ENCODE data around the gene G6PC2.

Gene G6PC2

GRCh38 chr2:168951871-168952270, 50.8 kb downstream of the G6PC2 start:
- H3K36me3 ChIP-seq (ENCODE audit: insufficient read depth, insufficient read length, low read length): no peaks in the 10 kb centered on the region
- H3K27me3 ChIP-seq (ENCODE audit: insufficient read depth, insufficient read length): no peaks in the 10 kb centered on the region
- TF ChIP-seq ZNF274 (IDR thresholded peaks at IDR 0.05; ENCODE audit: low read depth, low read length) (no peak), SUZ12 (IDR thresholded peaks at IDR 0.05; ENCODE audit: extremely low read depth, insufficient read depth, insufficient read length) (no peak), YY1 (IDR thresholded peaks at IDR 0.05; ENCODE audit: insufficient read depth, insufficient read length) (no peak)
- H3K4me1 ChIP-seq (ENCODE audit: insufficient read depth, insufficient read length): no peaks in the 10 kb centered on the region
- peaks cover 19% of the 10 kb centered on the region; the same call in 1 of the 2 replicates for H3K9me3 ChIP-seq (ENCODE audit: insufficient read depth, low read length)
- no peak overlapping the region for H3K9ac ChIP-seq (ENCODE audit: insufficient read length, low read depth)
- no peak overlapping the region for H3K4me3 ChIP-seq (ENCODE audit: insufficient read length, low read depth)
- DNase-seq (ENCODE audit: low read depth, low spot score): no peak

GRCh38 chr2:168952424-168952823, 51.3 kb downstream of the G6PC2 start:
- TF ChIP-seq SUZ12 (IDR thresholded peaks at IDR 0.05; ENCODE audit: extremely low read depth, insufficient read depth, insufficient read length) (no peak), YY1 (IDR thresholded peaks at IDR 0.05; ENCODE audit: insufficient read depth, insufficient read length) (no peak), ZNF274 (IDR thresholded peaks at IDR 0.05; ENCODE audit: low read depth, low read length) (no peak)
- Histone ChIP-seq H3K4me1 (ENCODE audit: insufficient read depth, insufficient read length) (no peaks in the 10 kb centered on the region), H3K9ac (ENCODE audit: insufficient read length, low read depth) (no peak overlapping the region), H3K4me3 (ENCODE audit: insufficient read length, low read depth) (no peak overlapping the region), H3K27me3 (ENCODE audit: insufficient read depth, insufficient read length) (no peaks in the 10 kb centered on the region), H3K9me3 (ENCODE audit: insufficient read depth, low read length) (peaks cover 19% of the 10 kb centered on the region; the same call in 1 of the 2 replicates), H3K36me3 (ENCODE audit: insufficient read depth, insufficient read length, low read length) (no peaks in the 10 kb centered on the region)
- no peak for DNase-seq (ENCODE audit: low read depth, low spot score)

GRCh38 chr2:168954256-168954655, 53.2 kb downstream of the G6PC2 start:
- Histone ChIP-seq H3K27me3 (ENCODE audit: insufficient read depth, insufficient read length) (no peaks in the 10 kb centered on the region), H3K9ac (ENCODE audit: insufficient read length, low read depth) (no peak overlapping the region), H3K4me3 (ENCODE audit: insufficient read length, low read depth) (no peak overlapping the region), H3K9me3 (ENCODE audit: insufficient read depth, low read length) (peaks cover 19% of the 10 kb centered on the region; the same call in 1 of the 2 replicates), H3K36me3 (ENCODE audit: insufficient read depth, insufficient read length, low read length) (no peaks in the 10 kb centered on the region), H3K4me1 (ENCODE audit: insufficient read depth, insufficient read length) (no peaks in the 10 kb centered on the region)
- TF ChIP-seq ZNF274 (IDR thresholded peaks at IDR 0.05; ENCODE audit: low read depth, low read length): no peak
- no peak for TF ChIP-seq YY1 (IDR thresholded peaks at IDR 0.05; ENCODE audit: insufficient read depth, insufficient read length)
- TF ChIP-seq SUZ12 (IDR thresholded peaks at IDR 0.05; ENCODE audit: extremely low read depth, insufficient read depth, insufficient read length): no peak
- no peak for DNase-seq (ENCODE audit: low read depth, low spot score)

GRCh38 chr2:168955321-168955720, 54.2 kb downstream of the G6PC2 start:
- H3K9ac ChIP-seq (ENCODE audit: insufficient read length, low read depth): no peak overlapping the region
- no peaks in the 10 kb centered on the region for H3K4me1 ChIP-seq (ENCODE audit: insufficient read depth, insufficient read length)
- peaks cover 19% of the 10 kb centered on the region; the same call in 1 of the 2 replicates for H3K9me3 ChIP-seq (ENCODE audit: insufficient read depth, low read length)
- TF ChIP-seq SUZ12 (IDR thresholded peaks at IDR 0.05; ENCODE audit: extremely low read depth, insufficient read depth, insufficient read length): no peak
- TF ChIP-seq ZNF274 (IDR thresholded peaks at IDR 0.05; ENCODE audit: low read depth, low read length): no peak
- TF ChIP-seq YY1 (IDR thresholded peaks at IDR 0.05; ENCODE audit: insufficient read depth, insufficient read length): no peak
- DNase-seq (ENCODE audit: low read depth, low spot score): no peak
- H3K4me3 ChIP-seq (ENCODE audit: insufficient read length, low read depth): no peak overlapping the region
- H3K36me3 ChIP-seq (ENCODE audit: insufficient read depth, insufficient read length, low read length): no peaks in the 10 kb centered on the region
- no peaks in the 10 kb centered on the region for H3K27me3 ChIP-seq (ENCODE audit: insufficient read depth, insufficient read length)

GRCh38 chr2:168956392-168956791, 55.3 kb downstream of the G6PC2 start:
- Histone ChIP-seq H3K4me3 (ENCODE audit: insufficient read length, low read depth) (no peak overlapping the region), H3K36me3 (ENCODE audit: insufficient read depth, insufficient read length, low read length) (no peaks in the 10 kb centered on the region), H3K27me3 (ENCODE audit: insufficient read depth, insufficient read length) (no peaks in the 10 kb centered on the region), H3K9ac (ENCODE audit: insufficient read length, low read depth) (no peak overlapping the region), H3K4me1 (ENCODE audit: insufficient read depth, insufficient read length) (no peaks in the 10 kb centered on the region), H3K9me3 (ENCODE audit: insufficient read depth, low read length) (peaks cover 19% of the 10 kb centered on the region; the same call in 1 of the 2 replicates)
- no peak for DNase-seq (ENCODE audit: low read depth, low spot score)
- TF ChIP-seq ZNF274 (IDR thresholded peaks at IDR 0.05; ENCODE audit: low read depth, low read length) (no peak), YY1 (IDR thresholded peaks at IDR 0.05; ENCODE audit: insufficient read depth, insufficient read length) (no peak), SUZ12 (IDR thresholded peaks at IDR 0.05; ENCODE audit: extremely low read depth, insufficient read depth, insufficient read length) (no peak)

Measured in NT2/D1 (cell line).